IPS DF 6.9 (cell line): ENCODE measurements around the gene SSBP3.

ENCODE experiments used
- DNase-seq: peaks from one replicate; pipeline ENCODE4 v3.0.0-alpha.2; 2013; ENCODE audit warnings: low read depth, low spot score
- H3K27ac ChIP-seq: one replicate; pipeline ENCODE4 v1.5.1; 2013; ENCODE audit warnings: low read length, control low read depth
- H3K27me3 ChIP-seq: 2 replicates; pipeline ENCODE4 v1.6.1; 2013; ENCODE audit warnings: mild to moderate bottlenecking, low read length; ENCODE audit not compliant: control insufficient read depth, insufficient read depth
- H3K36me3 ChIP-seq: 2 replicates; pipeline ENCODE4 v1.6.1; 2013; ENCODE audit warnings: low read length; ENCODE audit not compliant: control insufficient read depth, insufficient read depth
- H3K4me1 ChIP-seq: 2 replicates; pipeline ENCODE4 v1.6.1; 2013; ENCODE audit warnings: low read length; ENCODE audit not compliant: control insufficient read depth, insufficient read depth
- H3K4me3 ChIP-seq: 2 replicates; pipeline ENCODE4 v1.5.1; 2013; ENCODE audit warnings: mild to moderate bottlenecking, low read length
- H3K9me3 ChIP-seq: 2 replicates; pipeline ENCODE4 v1.6.1; 2013; ENCODE audit warnings: low read length, inconsistent platforms; ENCODE audit not compliant: control insufficient read depth, insufficient read depth
- WGBS: extraction: QIAGEN DNeasy Blood & Tissue Kit; methylation state at CpG from one replicate; pipeline ENCODE4 v1.1.7; 2013; ENCODE audit warnings: mixed read lengths, missing lambda C conversion rate; ENCODE audit not compliant: insufficient read length, insufficient coverage; 5-methylcytosine and 5-hydroxymethylcytosine counted together

The SSBP3 gene

GRCh38 chr1:54324251-54325140 is 81.7 kb downstream of the SSBP3 start:
- WGBS = no CpG with 5 or more reads among the region's 19 CpGs
- Histone ChIP-seq H3K4me3 (no peak overlapping the region), H3K27me3 (no peaks in the 10 kb centered on the region), H3K9me3 (no peaks in the 10 kb centered on the region), H3K27ac (no peak overlapping the region), H3K36me3 (no peaks in the 10 kb centered on the region), H3K4me1 (peaks cover 19% of the 10 kb centered on the region)
- no peak for DNase-seq

GRCh38 chr1:54323921-54324250 is 82.3 kb downstream of the SSBP3 start:
- no peak overlapping the region for H3K27ac ChIP-seq

GRCh38 chr1:54323324-54323739 is 82.9 kb downstream of the SSBP3 start:
- Histone ChIP-seq H3K27me3 (no peaks in the 10 kb centered on the region), H3K27ac (no peak overlapping the region), H3K9me3 (no peaks in the 10 kb centered on the region), H3K4me3 (no peak overlapping the region), H3K36me3 (no peaks in the 10 kb centered on the region), H3K4me1 (peaks cover 14% of the 10 kb centered on the region)
- no CpG with 5 or more reads among the region's 6 CpGs for WGBS
- DNase-seq = no peak

More at GRCh38 chr1:54323921-54324250, 82.3 kb downstream of the SSBP3 start:
- no peak for DNase-seq
- Histone ChIP-seq H3K9me3 (no peaks in the 10 kb centered on the region), H3K27me3 (no peaks in the 10 kb centered on the region), H3K4me3 (no peak overlapping the region), H3K4me1 (peaks cover 16% of the 10 kb centered on the region), H3K36me3 (no peaks in the 10 kb centered on the region)
- no CpG with 5 or more reads among the region's 6 CpGs for WGBS

- Histone ChIP-seq H3K27me3 (no peaks in the 10 kb centered on the region), H3K4me1 (peaks cover 5% of the 10 kb centered on the region), H3K27ac (no peak overlapping the region), H3K36me3 (no peaks in the 10 kb centered on the region), H3K4me3 (no peak overlapping the region), H3K9me3 (no peaks in the 10 kb centered on the region)
- no peak for DNase-seq
- WGBS = no CpG with 5 or more reads among the region's 4 CpGs
Measured at GRCh38 chr1:54318246-54318814, 87.9 kb downstream of the SSBP3 start.

- H3K27me3 ChIP-seq = no peaks in the 10 kb centered on the region
- H3K27ac ChIP-seq = no peak overlapping the region
- H3K4me1 ChIP-seq = peaks cover 7% of the 10 kb centered on the region; the same call in 1 of the 2 replicates
- no peak overlapping the region for H3K4me3 ChIP-seq
- H3K36me3 ChIP-seq = no peaks in the 10 kb centered on the region
- no CpG with 5 or more reads among the region's 7 CpGs for WGBS
- no peak for DNase-seq
- no peaks in the 10 kb centered on the region for H3K9me3 ChIP-seq
Measured at GRCh38 chr1:54317084-54317483, 89.1 kb downstream of the SSBP3 start.

GRCh38 chr1:54315099-54315498 is 91.1 kb downstream of the SSBP3 start:
- DNase-seq = no peak
- Histone ChIP-seq H3K27ac (no peak overlapping the region), H3K9me3 (no peaks in the 10 kb centered on the region), H3K36me3 (no peaks in the 10 kb centered on the region), H3K27me3 (no peaks in the 10 kb centered on the region), H3K4me3 (no peak overlapping the region), H3K4me1 (peaks cover 11% of the 10 kb centered on the region; the same call in 1 of the 2 replicates)
- no CpG with 5 or more reads among the region's 4 CpGs for WGBS

GRCh38 chr1:54314696-54315095 is 91.5 kb downstream of the SSBP3 start:
- no CpG with 5 or more reads among the region's 6 CpGs for WGBS
- Histone ChIP-seq H3K27ac (no peak overlapping the region), H3K4me1 (peaks cover 12% of the 10 kb centered on the region; the same call in 1 of the 2 replicates), H3K27me3 (no peaks in the 10 kb centered on the region), H3K36me3 (no peaks in the 10 kb centered on the region), H3K4me3 (no peak overlapping the region), H3K9me3 (no peaks in the 10 kb centered on the region)
- no peak for DNase-seq

GRCh38 chr1:54312796-54313316 is 93.3 kb downstream of the SSBP3 start:
- no peaks in the 10 kb centered on the region for H3K9me3 ChIP-seq
- H3K27ac ChIP-seq = no peak overlapping the region
- peaks cover 17% of the 10 kb centered on the region for H3K4me1 ChIP-seq
- H3K4me3 ChIP-seq = no peak overlapping the region
- H3K36me3 ChIP-seq = no peaks in the 10 kb centered on the region
- WGBS = no CpG with 5 or more reads among the region's 7 CpGs
- no peaks in the 10 kb centered on the region for H3K27me3 ChIP-seq
- DNase-seq = no peak

GRCh38 chr1:54311506-54311905 is 94.7 kb downstream of the SSBP3 start:
- no peaks in the 10 kb centered on the region for H3K36me3 ChIP-seq
- no peak for DNase-seq
- H3K9me3 ChIP-seq = no peaks in the 10 kb centered on the region
- no peak overlapping the region for H3K27ac ChIP-seq
- H3K4me3 ChIP-seq = no peak overlapping the region
- no peaks in the 10 kb centered on the region for H3K27me3 ChIP-seq
- peaks cover 17% of the 10 kb centered on the region for H3K4me1 ChIP-seq
- WGBS = no CpG with 5 or more reads among the region's 7 CpGs

GRCh38 chr1:54310439-54311328 is 95.5 kb downstream of the SSBP3 start:
- Histone ChIP-seq H3K9me3 (no peaks in the 10 kb centered on the region), H3K27me3 (no peaks in the 10 kb centered on the region), H3K36me3 (no peaks in the 10 kb centered on the region), H3K4me1 (peaks cover 17% of the 10 kb centered on the region), H3K4me3 (no peak overlapping the region), H3K27ac (no peak overlapping the region)
- peak; percentile 63 for DNase-seq
- whole genome bisulfite sequencing = no CpG with 5 or more reads among the region's 12 CpGs
